ENCODE data around the gene ZFR2. TPM values are rescaled to one million over a fixed set of nuclear protein-coding genes. Genes with fewer than 3 reads are reported as not detected.
A peak's percentile ranks its signal among the peaks of the same experiment; 100 is the strongest.

ZFR2 gene
- total RNA-seq, 1 experiment from 2014 or later: not detected

- Histone ChIP-seq H3K27ac (ENCODE audit: low read length) (no peak overlapping the region; the same call in 1 of the 2 replicates), H3K9ac (ENCODE audit: low read length) (no peak overlapping the region), H3K36me3 (ENCODE audit: low read depth, low read length) (no peaks in the 10 kb centered on the region), H3K4me3 (ENCODE audit: low read length) (no peak overlapping the region), H3F3A (ENCODE audit: low read length, unreplicated experiment) (no peaks in the 10 kb centered on the region), H3K27me3 (ENCODE audit: low read length) (no peaks in the 10 kb centered on the region), H4K20me1 (ENCODE audit: low read length) (no peaks in the 10 kb centered on the region), H3K9me2 (replicated peaks; ENCODE audit: low read length) (no peaks in the 10 kb centered on the region), H3K9me3 (ENCODE audit: low read length) (0 out of 2 replicates have a peak, but pooled peaks cover 5% of the 10 kb centered on the region), H3K4me2 (ENCODE audit: low read length) (no peak overlapping the region), H3K79me2 (ENCODE audit: low read length) (no peaks in the 10 kb centered on the region), H2AFZ (ENCODE audit: low read length) (no peak overlapping the region), H3K4me1 (ENCODE audit: insufficient read depth, low read length) (no peaks in the 10 kb centered on the region)
- ATAC-seq (no peak), DNase-seq (no peak)
- intact Hi-C loops (cut with micrococcal nuclease): no loop called here
- ChIA-PET CTCF (interaction anchor here (0.5 kb wide), 1 partner anchor 105 kb away, joined by 4 read pairs; no protein-coding TSS in a partner anchor), POLR2A (ENCODE audit: unreplicated experiment) (no interaction called here)
- BruUV-seq (replicated peaks): no TSS peak
- TF ChIP-seq EZH2phosphoT487 (IDR thresholded peaks at IDR 0.05; ENCODE audit: borderline replicate concordance, low read length) (no peak), EZH2 (IDR thresholded peaks at IDR 0.05; ENCODE audit: low read length, unreplicated experiment) (no peak)
- TF ChIP-seq, protein P1, sequence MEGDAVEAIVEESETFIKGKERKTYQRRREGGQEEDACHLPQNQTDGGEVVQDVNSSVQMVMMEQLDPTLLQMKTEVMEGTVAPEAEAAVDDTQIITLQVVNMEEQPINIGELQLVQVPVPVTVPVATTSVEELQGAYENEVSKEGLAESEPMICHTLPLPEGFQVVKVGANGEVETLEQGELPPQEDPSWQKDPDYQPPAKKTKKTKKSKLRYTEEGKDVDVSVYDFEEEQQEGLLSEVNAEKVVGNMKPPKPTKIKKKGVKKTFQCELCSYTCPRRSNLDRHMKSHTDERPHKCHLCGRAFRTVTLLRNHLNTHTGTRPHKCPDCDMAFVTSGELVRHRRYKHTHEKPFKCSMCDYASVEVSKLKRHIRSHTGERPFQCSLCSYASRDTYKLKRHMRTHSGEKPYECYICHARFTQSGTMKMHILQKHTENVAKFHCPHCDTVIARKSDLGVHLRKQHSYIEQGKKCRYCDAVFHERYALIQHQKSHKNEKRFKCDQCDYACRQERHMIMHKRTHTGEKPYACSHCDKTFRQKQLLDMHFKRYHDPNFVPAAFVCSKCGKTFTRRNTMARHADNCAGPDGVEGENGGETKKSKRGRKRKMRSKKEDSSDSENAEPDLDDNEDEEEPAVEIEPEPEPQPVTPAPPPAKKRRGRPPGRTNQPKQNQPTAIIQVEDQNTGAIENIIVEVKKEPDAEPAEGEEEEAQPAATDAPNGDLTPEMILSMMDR (conservative IDR thresholded peaks at IDR 0.05; ENCODE audit: low read depth, low read length): no peak
These were observed 16.7 kb downstream of the ZFR2 start for GRCh38 chr19:3852177-3852511.

- no peak overlapping the region for H3K9ac ChIP-seq (ENCODE audit: low read length)
- H3K27ac ChIP-seq (ENCODE audit: low read length): no peak overlapping the region
- no peak for TF ChIP-seq EZH2phosphoT487 (IDR thresholded peaks at IDR 0.05; ENCODE audit: borderline replicate concordance, low read length)
- TF ChIP-seq, protein P1 (conservative IDR thresholded peaks at IDR 0.05; ENCODE audit: low read depth, low read length): no peak
- TF ChIP-seq EZH2 (IDR thresholded peaks at IDR 0.05; ENCODE audit: low read length, unreplicated experiment): no peak
- H3K79me2 ChIP-seq (ENCODE audit: low read length): no peaks in the 10 kb centered on the region
- H3K4me3 ChIP-seq (ENCODE audit: low read length): no peak overlapping the region
- no peak overlapping the region for H3K4me2 ChIP-seq (ENCODE audit: low read length)
- ChIA-PET POLR2A (ENCODE audit: unreplicated experiment) (no interaction called here), CTCF (no interaction called here)
- H4K20me1 ChIP-seq (ENCODE audit: low read length): no peaks in the 10 kb centered on the region
- DNase-seq (peak; percentile 12), ATAC-seq (no peak)
- H3K9me3 ChIP-seq (ENCODE audit: low read length): 0 out of 2 replicates have a peak, but pooled peaks cover 5% of the 10 kb centered on the region
- no peaks in the 10 kb centered on the region for H3K27me3 ChIP-seq (ENCODE audit: low read length)
- no peaks in the 10 kb centered on the region for H3K9me2 ChIP-seq (replicated peaks; ENCODE audit: low read length)
- H3F3A ChIP-seq (ENCODE audit: low read length, unreplicated experiment): no peaks in the 10 kb centered on the region
- H3K4me1 ChIP-seq (ENCODE audit: insufficient read depth, low read length): no peaks in the 10 kb centered on the region
- H3K36me3 ChIP-seq (ENCODE audit: low read depth, low read length): no peaks in the 10 kb centered on the region
- intact Hi-C loops (cut with micrococcal nuclease): no loop called here
- no peak overlapping the region for H2AFZ ChIP-seq (ENCODE audit: low read length)
- BruUV-seq (replicated peaks): no TSS peak
These were observed 17.3 kb downstream of the ZFR2 start for GRCh38 chr19:3851254-3852176.
